Natural killer cell (primary cell): Measurements from ENCODE around the gene TRIM27. TPM values are rescaled to one million over a fixed set of nuclear protein-coding genes. Genes with fewer than 3 reads are reported as not detected.
"Not testable (repeated sequence)": the region's sequence is repeated elsewhere in the genome, so short reads cannot be mapped to it uniquely, and the experiment has no call there.

ENCODE experiments used
- ATAC-seq, 3 donors: fragments of 150-1000 bp in 2 of 3; fragments of 200-7000 bp in 1 of 3; cut with Tn5 transposase; 1 replicate in 1 of 3; 2 replicates in 2 of 3; pipeline ENCODE4 v1.10.0; 2021; ENCODE audit warnings: mild to moderate bottlenecking in 2 of 3, moderate library complexity in 2 of 3
- DNase-seq, 2 donors: peaks; one replicate each; pipeline versions ENCODE4 v3.0.0 to v3.0.0-alpha.2; 2013 to 2021; ENCODE audit warnings: mixed read lengths in 1 of 2
- H3K27ac ChIP-seq: one replicate; pipeline ENCODE4 v1.5.1; 2013; ENCODE audit warnings: mild to moderate bottlenecking, low read length
- H3K27me3 ChIP-seq: one replicate; pipeline ENCODE4 v1.6.1; 2013; ENCODE audit warnings: low read length; ENCODE audit not compliant: control insufficient read depth, insufficient read depth
- H3K36me3 ChIP-seq: one replicate; pipeline ENCODE4 v1.6.1; 2013; ENCODE audit warnings: low read length; ENCODE audit not compliant: control insufficient read depth, insufficient read depth
- H3K4me1 ChIP-seq: one replicate; pipeline ENCODE4 v1.6.1; 2013; ENCODE audit warnings: low read length; ENCODE audit not compliant: control insufficient read depth, insufficient read depth
- H3K4me3 ChIP-seq: one replicate; pipeline ENCODE4 v1.5.1; 2013; ENCODE audit warnings: low read length
- H3K9me3 ChIP-seq: one replicate; pipeline ENCODE4 v1.6.1; 2013; ENCODE audit warnings: low read length; ENCODE audit not compliant: control insufficient read depth, insufficient read depth
- H3K27ac Mint-ChIP-seq, 2 donors: one replicate each; pipeline ENCODE4 v1.8.0; 2022; ENCODE audit warnings: mild to moderate bottlenecking in 2 of 2, mixed read lengths in 2 of 2, moderate library complexity in 1 of 2
- H3K27me3 Mint-ChIP-seq, 2 donors: one replicate each; pipeline ENCODE4 v1.8.0; 2022; ENCODE audit warnings: low read depth in 2 of 2, mixed read lengths in 2 of 2
- H3K36me3 Mint-ChIP-seq: one replicate; pipeline ENCODE4 v1.8.0; 2022; ENCODE audit warnings: mixed read lengths
- H3K4me1 Mint-ChIP-seq, 2 donors: one replicate each; pipeline ENCODE4 v1.8.0; 2022; ENCODE audit warnings: mixed read lengths in 2 of 2
- H3K4me3 Mint-ChIP-seq: one replicate; pipeline ENCODE4 v1.8.0; 2022; ENCODE audit warnings: mild to moderate bottlenecking, moderate library complexity, mixed read lengths
- H3K9me3 Mint-ChIP-seq, 2 donors: one replicate each; pipeline ENCODE4 v1.8.0; 2022; ENCODE audit warnings: mixed read lengths in 2 of 2
- WGBS: methylation state at CpG from one replicate; pipeline ENCODE4 v1.1.7; 2013; ENCODE audit warnings: missing lambda C conversion rate; ENCODE audit not compliant: insufficient coverage; 5-methylcytosine and 5-hydroxymethylcytosine counted together
- intact Hi-C: fragments of 100-400 bp; cut with micrococcal nuclease; formaldehyde crosslinking; loops from one replicate; pipeline ENCODE4 v1.14.2; 2022
- total RNA-seq, 4 donors: library from RNA; stranded (reverse); fragments of 120-200 nt in 1 of 4; gene quantifications; one replicate each; pipeline versions ENCODE4 v1.2.3 to v1.2.4, GENCODE V29; 2013 to 2022
- TF ChIP-seq, protein P1 (sequence below): fragments of 200-600 bp; IDR thresholded peaks from one replicate; pipeline ENCODE4 v1.8.0; 2022; ENCODE audit warnings: antibody characterized with exemption

Gene TRIM27
- total RNA-seq, 3 donors from 2014 or later (not counting 1 experiment from before 2014, with no cell fraction given) = 19.3 to 33.6 (median 25.1) TPM

DNA sequence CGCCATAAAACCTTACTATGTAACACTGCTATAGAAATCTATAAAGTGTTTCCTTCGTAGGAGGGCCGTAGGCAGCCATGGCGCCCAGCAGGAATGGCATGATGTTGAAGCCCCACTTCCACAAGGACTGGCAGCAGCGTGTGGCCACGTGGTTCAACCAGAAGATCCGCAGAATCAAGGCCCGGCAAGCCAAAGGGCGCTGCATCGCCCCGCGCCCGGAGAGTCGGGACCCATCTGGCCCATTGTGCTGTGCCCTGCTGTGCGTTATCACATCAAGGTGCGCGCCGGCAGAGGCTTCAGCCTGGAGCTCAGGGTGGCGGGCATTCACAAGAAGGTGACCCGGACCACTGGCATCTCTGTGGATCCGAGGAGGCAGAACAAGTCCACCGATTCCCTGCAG lies 62.4 kb downstream of the TRIM27 start:
- H3K27ac Mint-ChIP-seq = peak overlapping the region in 1 of 2 donors; percentile 30
- Histone ChIP-seq H3K4me1 (peaks cover 22% of the 10 kb centered on the region), H3K4me3 (no peak overlapping the region), H3K27me3 (no peaks in the 10 kb centered on the region), H3K9me3 (peaks cover 11% of the 10 kb centered on the region), H3K27ac (no peak overlapping the region), H3K36me3 (no peaks in the 10 kb centered on the region)
- intact Hi-C loops = loop anchor here (5.0 kb wide), 1 partner anchor 121 kb away; no protein-coding TSS in a partner anchor
- peaks cover 12 to 28% of the 10 kb centered on the region in 2 donors for H3K27me3 Mint-ChIP-seq
- WGBS = 95% methylated on average over 22 of the region's 22 CpGs
- TF ChIP-seq, protein P1, sequence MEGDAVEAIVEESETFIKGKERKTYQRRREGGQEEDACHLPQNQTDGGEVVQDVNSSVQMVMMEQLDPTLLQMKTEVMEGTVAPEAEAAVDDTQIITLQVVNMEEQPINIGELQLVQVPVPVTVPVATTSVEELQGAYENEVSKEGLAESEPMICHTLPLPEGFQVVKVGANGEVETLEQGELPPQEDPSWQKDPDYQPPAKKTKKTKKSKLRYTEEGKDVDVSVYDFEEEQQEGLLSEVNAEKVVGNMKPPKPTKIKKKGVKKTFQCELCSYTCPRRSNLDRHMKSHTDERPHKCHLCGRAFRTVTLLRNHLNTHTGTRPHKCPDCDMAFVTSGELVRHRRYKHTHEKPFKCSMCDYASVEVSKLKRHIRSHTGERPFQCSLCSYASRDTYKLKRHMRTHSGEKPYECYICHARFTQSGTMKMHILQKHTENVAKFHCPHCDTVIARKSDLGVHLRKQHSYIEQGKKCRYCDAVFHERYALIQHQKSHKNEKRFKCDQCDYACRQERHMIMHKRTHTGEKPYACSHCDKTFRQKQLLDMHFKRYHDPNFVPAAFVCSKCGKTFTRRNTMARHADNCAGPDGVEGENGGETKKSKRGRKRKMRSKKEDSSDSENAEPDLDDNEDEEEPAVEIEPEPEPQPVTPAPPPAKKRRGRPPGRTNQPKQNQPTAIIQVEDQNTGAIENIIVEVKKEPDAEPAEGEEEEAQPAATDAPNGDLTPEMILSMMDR = no peak
- H3K4me1 Mint-ChIP-seq = peaks cover 41 to 50% of the 10 kb centered on the region in 2 donors
- no peak for DNase-seq
- H3K9me3 Mint-ChIP-seq = peaks cover 0 to 6% of the 10 kb centered on the region in 2 donors
- no peak for ATAC-seq
- H3K36me3 Mint-ChIP-seq = peaks cover 15% of the 10 kb centered on the region
- no peak overlapping the region for H3K4me3 Mint-ChIP-seq

DNA sequence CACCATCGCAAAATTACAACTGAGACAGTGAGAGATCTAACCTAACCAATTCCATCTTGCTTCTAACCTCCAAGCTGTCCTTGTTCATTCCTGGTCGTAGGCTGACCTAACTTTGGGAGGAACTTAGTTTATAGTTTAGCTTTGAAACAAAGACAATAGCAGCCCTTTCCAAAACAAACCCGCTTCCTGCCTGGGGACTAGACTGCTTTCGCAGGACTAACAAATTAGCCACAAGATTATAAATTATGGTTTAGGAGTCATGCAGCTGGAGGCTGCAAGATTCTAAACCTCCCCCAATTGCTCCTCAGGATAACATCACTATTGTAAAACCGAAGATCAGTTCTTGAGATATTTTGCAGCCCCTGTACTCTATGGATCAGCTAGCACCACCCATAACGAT lies 63.2 kb downstream of the TRIM27 start:
- H3K9me3 Mint-ChIP-seq = peaks cover 0 to 4% of the 10 kb centered on the region in 2 donors
- Histone ChIP-seq H3K36me3 (no peaks in the 10 kb centered on the region), H3K4me1 (peaks cover 19% of the 10 kb centered on the region), H3K27ac (no peak overlapping the region), H3K4me3 (no peak overlapping the region), H3K9me3 (peaks cover 7% of the 10 kb centered on the region), H3K27me3 (no peaks in the 10 kb centered on the region)
- H3K27ac Mint-ChIP-seq = peak overlapping the region in 1 of 2 donors; percentile 30
- 14% methylated on average over 4 of the region's 6 CpGs for WGBS
- peaks cover 34 to 43% of the 10 kb centered on the region in 2 donors for H3K4me1 Mint-ChIP-seq
- H3K36me3 Mint-ChIP-seq = peaks cover 19% of the 10 kb centered on the region
- TF ChIP-seq, protein P1 = no peak
- ATAC-seq (no peak), DNase-seq (no peak)
- H3K4me3 Mint-ChIP-seq = no peak overlapping the region
- peaks cover 14 to 31% of the 10 kb centered on the region in 2 donors for H3K27me3 Mint-ChIP-seq
- intact Hi-C loops = loop anchor here (5.0 kb wide), 1 partner anchor 122 kb away; no protein-coding TSS in a partner anchor

DNA sequence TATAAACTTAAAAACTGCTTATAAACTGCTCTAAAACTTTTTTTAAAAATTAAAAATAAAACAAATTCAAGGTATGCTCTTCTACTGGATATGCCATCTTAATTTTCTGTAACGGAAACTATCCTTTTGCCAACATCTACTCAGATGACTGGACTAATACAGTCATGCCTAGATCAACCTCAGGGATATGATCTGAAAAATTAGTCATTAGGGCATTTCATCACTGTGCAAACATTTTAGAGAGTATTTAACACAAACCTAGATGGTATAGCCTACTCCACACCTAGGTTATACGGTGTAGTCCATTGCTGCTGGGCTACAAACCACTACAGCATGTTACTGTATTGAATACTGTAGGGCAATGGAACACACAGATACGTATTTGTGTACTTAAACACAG lies 64.8 kb downstream of the TRIM27 start:
- TF ChIP-seq, protein P1 = no peak
- Mint-ChIP-seq H3K36me3 (peaks cover 18% of the 10 kb centered on the region), H3K27me3 (peaks cover 14 to 31% of the 10 kb centered on the region in 2 donors), H3K27ac (no peak overlapping the region), H3K4me3 (no peak overlapping the region), H3K9me3 (peaks cover 0 to 3% of the 10 kb centered on the region in 2 donors), H3K4me1 (peaks cover 25 to 26% of the 10 kb centered on the region in 2 donors)
- DNase-seq = no peak
- 87% methylated on average over 3 of the region's 3 CpGs for WGBS
- Histone ChIP-seq H3K4me3 (no peak overlapping the region), H3K4me1 (peaks cover 9% of the 10 kb centered on the region), H3K9me3 (peaks cover 5% of the 10 kb centered on the region), H3K27me3 (no peaks in the 10 kb centered on the region), H3K27ac (no peak overlapping the region), H3K36me3 (no peaks in the 10 kb centered on the region)
- intact Hi-C loops = no loop called here
- no peak for ATAC-seq

DNA sequence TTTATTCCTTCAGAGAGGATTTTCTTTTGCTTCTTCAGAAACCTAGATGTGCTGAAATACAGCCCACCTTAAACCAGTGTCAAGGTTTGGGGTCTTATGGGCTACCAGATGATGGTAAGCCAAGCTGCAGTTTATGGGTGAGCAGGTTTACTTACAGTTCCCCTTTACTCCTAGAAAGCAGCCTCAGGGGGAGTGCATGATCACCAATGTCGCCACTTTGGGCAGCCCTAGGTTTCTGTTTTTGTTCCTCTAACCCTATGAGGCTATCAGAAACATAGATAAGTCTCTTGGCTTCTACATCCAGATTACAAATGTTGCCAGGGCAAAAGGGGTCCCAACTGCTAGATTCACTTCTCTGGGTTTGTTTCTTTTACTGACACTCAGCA lies 67.2 kb downstream of the TRIM27 start:
- Mint-ChIP-seq H3K27me3 (peaks cover 24 to 44% of the 10 kb centered on the region in 2 donors), H3K4me1 (peaks cover 8 to 9% of the 10 kb centered on the region in 2 donors), H3K4me3 (no peak overlapping the region), H3K27ac (no peak overlapping the region), H3K36me3 (peaks cover 7% of the 10 kb centered on the region), H3K9me3 (peaks cover 0 to 3% of the 10 kb centered on the region in 2 donors)
- TF ChIP-seq, protein P1 = no peak
- H3K9me3 ChIP-seq = no peaks in the 10 kb centered on the region
- no peaks in the 10 kb centered on the region for H3K27me3 ChIP-seq
- H3K4me1 ChIP-seq = no peaks in the 10 kb centered on the region
- no peak overlapping the region for H3K27ac ChIP-seq
- intact Hi-C loops = no loop called here
- DNase-seq (no peak), ATAC-seq (no peak)
- no peak overlapping the region for H3K4me3 ChIP-seq
- no peaks in the 10 kb centered on the region for H3K36me3 ChIP-seq
- 30% methylated on average over 1 of the region's 1 CpG for WGBS

DNA sequence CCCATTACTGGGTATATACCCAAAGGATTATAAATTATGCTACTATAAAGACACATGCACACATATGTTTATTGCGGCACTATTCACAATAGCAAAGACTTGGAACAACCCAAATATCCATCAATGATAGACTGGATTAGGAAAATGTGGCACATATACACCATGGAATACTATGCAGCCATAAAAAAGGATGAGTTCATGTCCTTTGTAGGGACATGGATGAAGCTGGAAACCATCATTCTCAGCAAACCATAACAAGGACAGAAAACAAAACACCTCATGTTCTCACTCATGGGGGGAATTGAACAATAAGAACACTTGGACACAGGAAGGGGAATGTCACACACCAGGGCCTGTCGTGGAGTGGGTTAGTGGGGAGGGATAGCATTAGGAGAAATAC lies 69.4 kb downstream of the TRIM27 start:
- H3K4me1 Mint-ChIP-seq, H3K9me3 Mint-ChIP-seq, H3K36me3 ChIP-seq, H3K4me3 ChIP-seq, H3K27ac ChIP-seq, ATAC-seq, DNase-seq, H3K27ac Mint-ChIP-seq, H3K4me1 ChIP-seq, H3K4me3 Mint-ChIP-seq, H3K27me3 ChIP-seq, H3K9me3 ChIP-seq, intact Hi-C loops, H3K36me3 Mint-ChIP-seq: not testable (repeated sequence)
- peaks cover 28 to 50% of the 10 kb centered on the region in 2 donors for H3K27me3 Mint-ChIP-seq
- 79% methylated on average over 1 of the region's 2 CpGs for WGBS
